ENCODE measurements around the gene MACROD2.

The MACROD2 gene

DNA sequence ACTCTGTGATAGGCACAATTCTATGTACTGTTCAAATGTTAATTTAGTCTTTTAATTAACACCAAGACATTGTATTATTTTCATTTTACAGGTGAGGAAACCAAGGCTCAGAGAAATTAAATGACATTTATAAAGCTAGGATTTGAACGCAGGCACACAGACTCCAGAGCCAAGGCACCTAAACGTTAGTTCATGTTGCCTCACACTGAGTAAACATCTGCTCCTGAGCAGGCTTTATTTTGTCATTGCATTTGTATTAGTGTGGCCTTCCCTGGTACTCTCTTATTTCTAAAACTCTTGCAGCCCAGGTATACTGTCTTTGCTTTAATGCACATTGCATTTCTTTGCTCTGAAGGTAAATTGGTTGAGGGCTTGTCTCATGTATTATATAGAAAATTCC lies 605.2 kb downstream of the MACROD2 start:
- H3K4me3 ChIP-seq (ENCODE audit: control insufficient read depth, low read depth, low read length): no peak overlapping the region
- no peak for DNase-seq (ENCODE audit: low read depth)
- TF ChIP-seq, protein P1, sequence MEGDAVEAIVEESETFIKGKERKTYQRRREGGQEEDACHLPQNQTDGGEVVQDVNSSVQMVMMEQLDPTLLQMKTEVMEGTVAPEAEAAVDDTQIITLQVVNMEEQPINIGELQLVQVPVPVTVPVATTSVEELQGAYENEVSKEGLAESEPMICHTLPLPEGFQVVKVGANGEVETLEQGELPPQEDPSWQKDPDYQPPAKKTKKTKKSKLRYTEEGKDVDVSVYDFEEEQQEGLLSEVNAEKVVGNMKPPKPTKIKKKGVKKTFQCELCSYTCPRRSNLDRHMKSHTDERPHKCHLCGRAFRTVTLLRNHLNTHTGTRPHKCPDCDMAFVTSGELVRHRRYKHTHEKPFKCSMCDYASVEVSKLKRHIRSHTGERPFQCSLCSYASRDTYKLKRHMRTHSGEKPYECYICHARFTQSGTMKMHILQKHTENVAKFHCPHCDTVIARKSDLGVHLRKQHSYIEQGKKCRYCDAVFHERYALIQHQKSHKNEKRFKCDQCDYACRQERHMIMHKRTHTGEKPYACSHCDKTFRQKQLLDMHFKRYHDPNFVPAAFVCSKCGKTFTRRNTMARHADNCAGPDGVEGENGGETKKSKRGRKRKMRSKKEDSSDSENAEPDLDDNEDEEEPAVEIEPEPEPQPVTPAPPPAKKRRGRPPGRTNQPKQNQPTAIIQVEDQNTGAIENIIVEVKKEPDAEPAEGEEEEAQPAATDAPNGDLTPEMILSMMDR (IDR thresholded peaks at IDR 0.05; ENCODE audit: control insufficient read depth, insufficient read depth, low read depth, low read length, missing control alignments): no peak

DNA sequence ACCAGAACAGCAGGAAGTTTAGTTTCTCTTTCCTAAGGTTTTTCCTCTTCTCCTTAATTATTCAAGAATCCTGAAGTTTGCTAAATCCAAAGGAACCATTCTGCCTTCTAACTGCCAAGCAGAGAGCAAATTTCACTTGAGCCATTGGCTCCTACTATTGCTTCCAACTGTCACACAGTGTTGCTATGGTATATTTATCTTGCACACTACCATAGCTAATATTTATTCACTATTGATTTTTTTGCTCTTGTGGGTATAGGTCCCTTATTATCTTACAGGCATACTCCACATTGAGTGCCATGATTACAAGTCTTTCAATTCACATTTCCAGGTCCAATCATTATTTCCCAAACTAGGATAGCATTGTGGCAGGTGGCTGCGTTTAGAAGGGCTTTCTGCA lies 608.8 kb downstream of the MACROD2 start:
- TF ChIP-seq, protein P1 (IDR thresholded peaks at IDR 0.05; ENCODE audit: control insufficient read depth, insufficient read depth, low read depth, low read length, missing control alignments): no peak
- no peak overlapping the region for H3K4me3 ChIP-seq (ENCODE audit: control insufficient read depth, low read depth, low read length)
- DNase-seq (ENCODE audit: low read depth): no peak

DNA sequence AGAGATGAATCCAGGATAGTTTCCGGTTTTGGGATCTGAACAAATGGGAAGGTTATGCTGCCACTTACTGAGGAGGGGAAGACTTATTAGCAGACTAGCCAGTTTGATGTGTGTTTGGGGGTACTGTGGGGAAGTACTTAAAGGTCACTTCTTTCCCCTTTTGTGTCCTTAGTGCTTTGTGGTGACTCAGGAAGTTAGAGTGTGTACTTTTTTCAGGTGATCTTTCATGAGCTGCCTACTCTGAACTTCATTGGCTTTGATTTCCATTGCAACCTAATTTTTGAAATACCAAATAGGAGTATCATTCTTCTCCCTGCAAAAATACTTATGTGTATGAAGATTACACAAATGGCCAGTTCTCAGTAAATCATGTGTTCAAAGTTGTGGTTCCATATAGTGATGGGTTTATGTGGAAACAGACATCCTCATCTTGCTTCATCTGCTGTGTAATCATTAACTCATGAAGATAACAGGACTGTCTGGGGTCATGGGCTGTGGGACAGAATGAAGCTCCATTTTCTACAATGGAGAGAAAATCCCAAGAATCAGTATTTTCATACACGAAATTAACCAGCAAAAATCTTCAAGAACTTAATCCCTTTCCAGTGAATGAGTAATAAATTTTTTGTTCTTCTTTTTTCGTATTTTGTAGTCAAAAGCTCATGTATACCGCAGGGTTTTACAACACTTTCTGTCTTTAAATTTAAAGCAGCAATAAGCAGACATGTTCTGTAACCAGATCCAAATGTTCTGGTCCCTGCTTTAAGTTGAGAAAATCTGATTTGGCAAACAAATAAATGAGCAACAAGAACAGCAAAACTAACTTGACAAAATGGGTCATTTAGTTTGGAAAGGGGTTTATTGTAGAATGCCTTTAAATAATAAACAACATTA lies 614.3 kb downstream of the MACROD2 start:
- no peak for DNase-seq (ENCODE audit: low read depth)
- H3K4me3 ChIP-seq (ENCODE audit: control insufficient read depth, low read depth, low read length): no peak overlapping the region
- TF ChIP-seq, protein P1 (IDR thresholded peaks at IDR 0.05; ENCODE audit: control insufficient read depth, insufficient read depth, low read depth, low read length, missing control alignments): no peak

DNA sequence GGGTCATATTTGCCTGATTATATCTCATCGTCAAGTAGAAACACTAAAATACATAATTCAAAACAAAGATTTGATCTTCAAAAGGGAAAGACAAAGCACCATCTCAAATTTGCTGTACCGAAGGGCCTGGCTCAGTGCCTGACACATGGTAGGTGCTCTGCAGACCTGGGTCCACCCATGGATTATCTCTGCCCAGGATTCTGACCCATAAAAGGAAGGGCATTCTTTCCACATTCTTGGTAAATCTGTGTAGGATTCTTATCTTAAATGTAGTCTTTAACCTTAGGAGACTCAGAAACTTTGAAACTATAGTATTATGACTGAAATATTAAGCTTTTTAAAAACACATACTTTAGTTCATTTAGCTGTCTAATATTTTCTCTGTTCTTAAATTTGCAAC lies 616.2 kb downstream of the MACROD2 start:
- DNase-seq (ENCODE audit: low read depth): no peak
- TF ChIP-seq, protein P1 (IDR thresholded peaks at IDR 0.05; ENCODE audit: control insufficient read depth, insufficient read depth, low read depth, low read length, missing control alignments): no peak
- no peak overlapping the region for H3K4me3 ChIP-seq (ENCODE audit: control insufficient read depth, low read depth, low read length)

DNA sequence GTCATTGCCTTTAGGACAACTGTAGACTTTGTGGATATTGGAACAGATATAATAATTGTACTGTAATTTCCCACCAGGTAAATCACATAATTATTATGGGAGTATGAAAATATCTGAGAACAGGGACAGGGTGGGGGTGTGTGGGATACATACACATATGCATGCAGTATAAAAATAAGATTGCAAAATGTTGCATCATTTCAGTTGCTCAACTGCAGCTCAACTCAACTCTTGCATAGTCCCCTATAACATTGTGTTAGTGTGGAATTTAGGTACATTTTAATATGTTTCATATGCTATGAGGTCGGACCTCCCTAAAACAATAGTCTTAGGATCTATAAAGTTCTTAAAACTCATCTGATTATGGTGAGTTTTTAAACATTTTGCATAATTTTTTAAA lies 617.1 kb downstream of the MACROD2 start:
- DNase-seq (ENCODE audit: low read depth): no peak
- TF ChIP-seq, protein P1 (IDR thresholded peaks at IDR 0.05; ENCODE audit: control insufficient read depth, insufficient read depth, low read depth, low read length, missing control alignments): no peak
- no peak overlapping the region for H3K4me3 ChIP-seq (ENCODE audit: control insufficient read depth, low read depth, low read length)

DNA sequence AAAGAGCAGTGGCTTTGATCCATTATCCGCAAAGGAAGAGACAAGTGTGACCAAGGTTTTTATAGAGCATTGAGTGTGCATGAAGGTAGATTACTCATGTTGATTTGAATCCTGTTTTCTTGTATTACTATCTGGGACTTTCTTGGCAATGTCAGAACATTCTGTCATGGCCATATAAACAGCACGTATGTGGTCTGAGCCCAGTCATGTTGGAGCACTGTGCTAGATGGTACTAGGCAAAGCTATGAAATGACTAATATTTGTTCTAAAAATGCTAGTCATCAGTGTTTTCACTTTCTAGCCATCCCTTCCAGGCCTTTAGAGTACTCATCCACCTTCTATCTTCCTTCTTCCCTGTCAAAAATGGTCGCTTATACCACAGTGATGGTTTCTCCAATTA lies 620.7 kb downstream of the MACROD2 start:
- TF ChIP-seq, protein P1 (IDR thresholded peaks at IDR 0.05; ENCODE audit: control insufficient read depth, insufficient read depth, low read depth, low read length, missing control alignments): no peak
- H3K4me3 ChIP-seq (ENCODE audit: control insufficient read depth, low read depth, low read length): no peak overlapping the region
- DNase-seq (ENCODE audit: low read depth): no peak
